Astrocyte of the spinal cord (primary cell): Measurements from ENCODE around the gene DNAH17.

Experiments used
- DNase-seq: peaks from one replicate; pipeline ENCODE4 v3.0.0; 2011; ENCODE audit warnings: low read depth, low spot score
- H3K4me3 ChIP-seq: 2 replicates; pipeline ENCODE4 v1.5.1; 2011; ENCODE audit warnings: low read depth, mild to moderate bottlenecking, low read length, moderate library complexity
- CTCF ChIP-seq: IDR thresholded peaks from 2 replicates; pipeline ENCODE4 v1.5.1; 2012; ENCODE audit warnings: low read depth, mild to moderate bottlenecking, low read length, inconsistent platforms
- in situ Hi-C: cut with HindIII; loops from 2 replicates; pipeline ENCODE4 v1.10.0; 2017; ENCODE audit warnings: low sequenced_read_pairs

DNAH17 gene

GRCh38 chr17:78460951-78461798 lies 116.0 kb downstream of the DNAH17 start:
- in situ Hi-C loops: no loop called here
- TF ChIP-seq CTCF: no peak

GRCh38 chr17:78460176-78460675 lies 117.0 kb downstream of the DNAH17 start:
- no peak for TF ChIP-seq CTCF
- in situ Hi-C loops: no loop called here

More at GRCh38 chr17:78460951-78461798, 116.0 kb downstream of the DNAH17 start:
- DNase-seq: no peak
- no peak overlapping the region for H3K4me3 ChIP-seq

GRCh38 chr17:78459696-78460095 lies 117.5 kb downstream of the DNAH17 start:
- DNase-seq: no peak
- in situ Hi-C loops: no loop called here
- TF ChIP-seq CTCF: no peak
- no peak overlapping the region for H3K4me3 ChIP-seq

More at GRCh38 chr17:78460176-78460675, 117.0 kb downstream of the DNAH17 start:
- H3K4me3 ChIP-seq: no peak overlapping the region
- DNase-seq: no peak

GRCh38 chr17:78458736-78459335 lies 118.4 kb downstream of the DNAH17 start:
- in situ Hi-C loops: no loop called here
- no peak for TF ChIP-seq CTCF
- H3K4me3 ChIP-seq: no peak overlapping the region
- DNase-seq: no peak

GRCh38 chr17:78458091-78458490 lies 119.1 kb downstream of the DNAH17 start:
- H3K4me3 ChIP-seq: no peak overlapping the region
- in situ Hi-C loops: no loop called here
- TF ChIP-seq CTCF: no peak
- no peak for DNase-seq

- H3K4me3 ChIP-seq: no peak overlapping the region
- in situ Hi-C loops: no loop called here
- DNase-seq: no peak
- no peak for TF ChIP-seq CTCF
Observed at GRCh38 chr17:78454346-78454745, 122.8 kb downstream of the DNAH17 start.
